GM23338 (cell line): Measurements from ENCODE around the gene CABP2. TPM values are rescaled to one million over a fixed set of nuclear protein-coding genes. Genes with fewer than 3 reads are reported as not detected.

Source experiments
- ATAC-seq: fragments of 200-7000 bp; cut with Tn5 transposase; 3 replicates; pipeline ENCODE4 v1.9.1; 2020
- DNase-seq: peaks from one replicate; pipeline ENCODE4 v3.0.0-alpha.2; 2015; ENCODE audit warnings: low spot score
- H2AFZ ChIP-seq: fragments of 200-600 bp; sonication (generic); 2 replicates; pipeline ENCODE4 v1.8.0; 2016; ENCODE audit warnings: antibody characterized with exemption, mild to moderate bottlenecking, moderate library complexity
- H3F3A ChIP-seq: fragments of 200-600 bp; sonication (generic); replicated peaks from 2 replicates; pipeline ENCODE4 v1.8.0; 2017; ENCODE audit warnings: antibody characterized with exemption, mixed run types, low read depth
- H3K27ac ChIP-seq: fragments of 200-600 bp; sonication (generic); 2 replicates; pipeline ENCODE4 v1.6.1; 2016; ENCODE audit warnings: low read depth
- H3K27me3 ChIP-seq: fragments of 200-600 bp; sonication (generic); 2 replicates; pipeline ENCODE4 v1.8.0; 2016; ENCODE audit warnings: mild to moderate bottlenecking, mixed run types, moderate library complexity; ENCODE audit not compliant: insufficient read depth
- H3K36me3 ChIP-seq: fragments of 200-600 bp; sonication (generic); 2 replicates; pipeline ENCODE4 v1.8.0; 2016; ENCODE audit warnings: mild to moderate bottlenecking; ENCODE audit not compliant: insufficient read depth
- H3K4me1 ChIP-seq: fragments of 200-600 bp; sonication (generic); 2 replicates; pipeline ENCODE4 v1.8.0; 2016; ENCODE audit warnings: mild to moderate bottlenecking, moderate library complexity; ENCODE audit not compliant: insufficient read depth
- H3K4me2 ChIP-seq: fragments of 200-600 bp; sonication (generic); 2 replicates; pipeline ENCODE4 v1.7.1; 2017; ENCODE audit warnings: mixed run types
- H3K4me3 ChIP-seq: fragments of 200-600 bp; sonication (generic); 2 replicates; pipeline ENCODE4 v1.6.1; 2016; ENCODE audit warnings: mixed run types
- H3K79me2 ChIP-seq: fragments of 200-600 bp; sonication (generic); replicated peaks from 2 replicates; pipeline ENCODE4 v1.8.0; 2017; ENCODE audit warnings: mild to moderate bottlenecking; ENCODE audit not compliant: insufficient read depth
- H3K9me2 ChIP-seq: fragments of 200-600 bp; sonication (generic); 2 replicates; pipeline ENCODE4 v1.8.0; 2017; ENCODE audit not compliant: insufficient read depth
- H4K20me1 ChIP-seq: fragments of 200-600 bp; sonication (generic); replicated peaks from 2 replicates; pipeline ENCODE4 v1.8.0; 2017; ENCODE audit warnings: mild to moderate bottlenecking; ENCODE audit not compliant: insufficient read depth
- H3K27ac Mint-ChIP-seq: 2 replicates; pipeline ENCODE4 v1.8.0; 2020; ENCODE audit warnings: inconsistent platforms, mild to moderate bottlenecking, moderate library complexity, mixed read lengths
- H3K27me3 Mint-ChIP-seq: 3 replicates; pipeline ENCODE4 v1.8.0; 2022; ENCODE audit warnings: low read depth, mild to moderate bottlenecking, moderate library complexity, mixed read lengths, inconsistent platforms; ENCODE audit not compliant: insufficient read depth, poor library complexity
- H3K36me3 Mint-ChIP-seq: 3 replicates; pipeline ENCODE4 v1.8.0; 2021; ENCODE audit warnings: low read depth, mild to moderate bottlenecking, inconsistent platforms, moderate library complexity, mixed read lengths
- H3K4me1 Mint-ChIP-seq: 3 replicates; pipeline ENCODE4 v1.8.0; 2020; ENCODE audit warnings: mild to moderate bottlenecking, inconsistent platforms, mixed read lengths
- H3K4me3 Mint-ChIP-seq: 3 replicates; pipeline ENCODE4 v1.8.0; 2021; ENCODE audit warnings: moderate library complexity, mild to moderate bottlenecking, inconsistent platforms, mixed read lengths
- H3K9me3 Mint-ChIP-seq: 3 replicates; pipeline ENCODE4 v1.8.0; 2020; ENCODE audit warnings: moderate library complexity, mild to moderate bottlenecking, inconsistent platforms, mixed read lengths
- CREB1 ChIP-seq: fragments of 250-450 bp; sonication (Bioruptor Pico); IDR thresholded peaks from 2 replicates; pipeline ENCODE4 v1.5.0; 2020; ENCODE audit warnings: low read depth, mild to moderate bottlenecking, moderate library complexity
- EZH2 ChIP-seq: fragments of 200-600 bp; sonication (generic); IDR thresholded peaks from one replicate; pipeline ENCODE4 v1.8.0; 2017; ENCODE audit warnings: antibody characterized with exemption, mild to moderate bottlenecking, low read depth; ENCODE audit not compliant: unreplicated experiment
- EZH2phosphoT487 ChIP-seq: fragments of 200-600 bp; sonication (generic); IDR thresholded peaks from one replicate; pipeline ENCODE4 v1.8.1; 2018; ENCODE audit warnings: antibody characterized with exemption; ENCODE audit not compliant: unreplicated experiment
- JUNB ChIP-seq: IDR thresholded peaks from one replicate; pipeline ENCODE4 v1.6.1; 2016; ENCODE audit warnings: antibody characterized with exemption; ENCODE audit not compliant: unreplicated experiment
- NANOG ChIP-seq: IDR thresholded peaks from 2 replicates; pipeline ENCODE4 v1.6.1; 2016; ENCODE audit warnings: antibody characterized with exemption, borderline replicate concordance
- POLR2AphosphoS5 ChIP-seq: IDR thresholded peaks from 2 replicates; pipeline ENCODE4 v1.6.1; 2016; ENCODE audit warnings: antibody characterized with exemption, low read depth
- STAT1 ChIP-seq: IDR thresholded peaks from one replicate; pipeline ENCODE4 v1.6.1; 2016; ENCODE audit warnings: antibody characterized with exemption; ENCODE audit not compliant: unreplicated experiment
- ZNF114 ChIP-seq: fragments of 250-450 bp; sonication (Bioruptor Pico); IDR thresholded peaks from 2 replicates; pipeline ENCODE4 v1.5.0; 2020; ENCODE audit warnings: mild to moderate bottlenecking, moderate library complexity
- ZNF331 ChIP-seq: fragments of 250-450 bp; sonication (Bioruptor Pico); IDR thresholded peaks from 2 replicates; pipeline ENCODE4 v1.5.0; 2020; ENCODE audit warnings: low read depth, mild to moderate bottlenecking, moderate library complexity
- polyA plus RNA-seq: library from polyadenylated mRNA; unstranded; fragments of >200 nt; fragmentation: Nextera tagmentation; extraction: Ambion mirVana; gene quantifications from 2 replicates; pipeline ENCODE4 v1.2.1, GENCODE V29; 2016
- total RNA-seq: library from RNA; depleted of rRNA; stranded (reverse); fragments of >200 nt; shearing (Covaris generic); gene quantifications from 2 replicates; pipeline ENCODE4 v1.2.3, GENCODE V29; 2014
- TF ChIP-seq, protein P1 (sequence below): fragments of 250-450 bp; sonication (Bioruptor Pico); IDR thresholded peaks from 2 replicates; pipeline ENCODE4 v1.5.0; 2020; ENCODE audit warnings: mild to moderate bottlenecking, moderate library complexity
- TF ChIP-seq, protein P2 (sequence below): IDR thresholded peaks from one replicate; pipeline ENCODE4 v1.6.1; 2018; ENCODE audit warnings: antibody characterized with exemption; ENCODE audit not compliant: unreplicated experiment

The CABP2 gene
- total and polyA plus RNA-seq, 2 experiments from 2014 or later: not detected

DNA sequence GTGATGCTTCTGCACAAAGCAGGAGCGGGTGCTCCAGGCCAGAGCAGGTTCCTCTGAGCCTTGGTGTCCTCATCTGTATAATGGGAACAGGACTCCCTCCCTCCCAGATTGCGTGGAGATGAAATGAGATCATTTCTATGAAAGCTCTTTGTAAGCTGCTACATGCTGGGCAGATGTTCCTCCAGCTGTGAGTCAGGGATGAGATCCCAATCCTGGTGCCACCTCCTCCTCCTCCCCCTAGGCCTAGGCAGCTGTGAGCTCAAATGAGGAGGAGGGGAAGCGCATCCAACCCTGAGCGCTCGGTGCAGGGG lies 7.0 kb upstream of the CABP2 start:
- peaks cover 5% of the 10 kb centered on the region for H3K36me3 Mint-ChIP-seq
- no peak overlapping the region for H2AFZ ChIP-seq
- TF ChIP-seq EZH2phosphoT487 (no peak), POLR2AphosphoS5 (no peak)
- TF ChIP-seq, protein P1, sequence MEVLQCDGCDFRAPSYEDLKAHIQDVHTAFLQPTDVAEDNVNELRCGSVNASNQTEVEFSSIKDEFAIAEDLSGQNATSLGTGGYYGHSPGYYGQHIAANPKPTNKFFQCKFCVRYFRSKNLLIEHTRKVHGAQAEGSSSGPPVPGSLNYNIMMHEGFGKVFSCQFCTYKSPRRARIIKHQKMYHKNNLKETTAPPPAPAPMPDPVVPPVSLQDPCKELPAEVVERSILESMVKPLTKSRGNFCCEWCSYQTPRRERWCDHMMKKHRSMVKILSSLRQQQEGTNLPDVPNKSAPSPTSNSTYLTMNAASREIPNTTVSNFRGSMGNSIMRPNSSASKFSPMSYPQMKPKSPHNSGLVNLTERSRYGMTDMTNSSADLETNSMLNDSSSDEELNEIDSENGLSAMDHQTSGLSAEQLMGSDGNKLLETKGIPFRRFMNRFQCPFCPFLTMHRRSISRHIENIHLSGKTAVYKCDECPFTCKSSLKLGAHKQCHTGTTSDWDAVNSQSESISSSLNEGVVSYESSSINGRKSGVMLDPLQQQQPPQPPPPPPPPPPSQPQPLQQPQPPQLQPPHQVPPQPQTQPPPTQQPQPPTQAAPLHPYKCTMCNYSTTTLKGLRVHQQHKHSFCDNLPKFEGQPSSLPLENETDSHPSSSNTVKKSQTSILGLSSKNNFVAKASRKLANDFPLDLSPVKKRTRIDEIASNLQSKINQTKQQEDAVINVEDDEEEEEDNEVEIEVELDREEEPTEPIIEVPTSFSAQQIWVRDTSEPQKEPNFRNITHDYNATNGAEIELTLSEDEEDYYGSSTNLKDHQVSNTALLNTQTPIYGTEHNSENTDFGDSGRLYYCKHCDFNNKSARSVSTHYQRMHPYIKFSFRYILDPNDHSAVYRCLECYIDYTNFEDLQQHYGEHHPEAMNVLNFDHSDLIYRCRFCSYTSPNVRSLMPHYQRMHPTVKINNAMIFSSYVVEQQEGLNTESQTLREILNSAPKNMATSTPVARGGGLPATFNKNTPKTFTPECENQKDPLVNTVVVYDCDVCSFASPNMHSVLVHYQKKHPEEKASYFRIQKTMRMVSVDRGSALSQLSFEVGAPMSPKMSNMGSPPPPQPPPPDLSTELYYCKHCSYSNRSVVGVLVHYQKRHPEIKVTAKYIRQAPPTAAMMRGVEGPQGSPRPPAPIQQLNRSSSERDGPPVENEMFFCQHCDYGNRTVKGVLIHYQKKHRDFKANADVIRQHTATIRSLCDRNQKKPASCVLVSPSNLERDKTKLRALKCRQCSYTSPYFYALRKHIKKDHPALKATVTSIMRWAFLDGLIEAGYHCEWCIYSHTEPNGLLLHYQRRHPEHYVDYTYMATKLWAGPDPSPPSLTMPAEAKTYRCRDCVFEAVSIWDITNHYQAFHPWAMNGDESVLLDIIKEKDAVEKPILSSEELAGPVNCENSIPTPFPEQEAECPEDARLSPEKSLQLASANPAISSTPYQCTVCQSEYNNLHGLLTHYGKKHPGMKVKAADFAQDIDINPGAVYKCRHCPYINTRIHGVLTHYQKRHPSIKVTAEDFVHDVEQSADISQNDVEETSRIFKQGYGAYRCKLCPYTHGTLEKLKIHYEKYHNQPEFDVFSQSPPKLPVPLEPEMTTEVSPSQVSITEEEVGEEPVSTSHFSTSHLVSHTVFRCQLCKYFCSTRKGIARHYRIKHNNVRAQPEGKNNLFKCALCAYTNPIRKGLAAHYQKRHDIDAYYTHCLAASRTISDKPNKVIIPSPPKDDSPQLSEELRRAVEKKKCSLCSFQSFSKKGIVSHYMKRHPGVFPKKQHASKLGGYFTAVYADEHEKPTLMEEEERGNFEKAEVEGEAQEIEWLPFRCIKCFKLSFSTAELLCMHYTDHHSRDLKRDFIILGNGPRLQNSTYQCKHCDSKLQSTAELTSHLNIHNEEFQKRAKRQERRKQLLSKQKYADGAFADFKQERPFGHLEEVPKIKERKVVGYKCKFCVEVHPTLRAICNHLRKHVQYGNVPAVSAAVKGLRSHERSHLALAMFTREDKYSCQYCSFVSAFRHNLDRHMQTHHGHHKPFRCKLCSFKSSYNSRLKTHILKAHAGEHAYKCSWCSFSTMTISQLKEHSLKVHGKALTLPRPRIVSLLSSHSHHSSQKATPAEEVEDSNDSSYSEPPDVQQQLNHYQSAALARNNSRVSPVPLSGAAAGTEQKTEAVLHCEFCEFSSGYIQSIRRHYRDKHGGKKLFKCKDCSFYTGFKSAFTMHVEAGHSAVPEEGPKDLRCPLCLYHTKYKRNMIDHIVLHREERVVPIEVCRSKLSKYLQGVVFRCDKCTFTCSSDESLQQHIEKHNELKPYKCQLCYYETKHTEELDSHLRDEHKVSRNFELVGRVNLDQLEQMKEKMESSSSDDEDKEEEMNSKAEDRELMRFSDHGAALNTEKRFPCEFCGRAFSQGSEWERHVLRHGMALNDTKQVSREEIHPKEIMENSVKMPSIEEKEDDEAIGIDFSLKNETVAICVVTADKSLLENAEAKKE (CRISPR knock-in tag): no peak
- no peak overlapping the region for H3K4me3 ChIP-seq
- H3K36me3 ChIP-seq: peaks cover 11% of the 10 kb centered on the region; the same call in 1 of the 2 replicates
- no peak for DNase-seq
- H3F3A ChIP-seq: no peaks in the 10 kb centered on the region
- no peaks in the 10 kb centered on the region for H4K20me1 ChIP-seq
- H3K4me1 Mint-ChIP-seq: no peaks in the 10 kb centered on the region; the same call in 2 of the 3 replicates
- H3K27ac ChIP-seq: no peak overlapping the region
- no peak overlapping the region for H3K4me3 Mint-ChIP-seq
- 0 out of 2 replicates have a peak, but pooled peaks cover 5% of the 10 kb centered on the region for H3K9me2 ChIP-seq
- ATAC-seq: no peak
- peaks cover 10% of the 10 kb centered on the region for H3K27me3 Mint-ChIP-seq
- H3K79me2 ChIP-seq: no peaks in the 10 kb centered on the region
- H3K4me1 ChIP-seq: no peaks in the 10 kb centered on the region
- H3K9me3 Mint-ChIP-seq: peaks cover 32% of the 10 kb centered on the region
- H3K4me2 ChIP-seq: no peak overlapping the region
- no peak overlapping the region for H3K27ac Mint-ChIP-seq
- H3K27me3 ChIP-seq: no peaks in the 10 kb centered on the region

DNA sequence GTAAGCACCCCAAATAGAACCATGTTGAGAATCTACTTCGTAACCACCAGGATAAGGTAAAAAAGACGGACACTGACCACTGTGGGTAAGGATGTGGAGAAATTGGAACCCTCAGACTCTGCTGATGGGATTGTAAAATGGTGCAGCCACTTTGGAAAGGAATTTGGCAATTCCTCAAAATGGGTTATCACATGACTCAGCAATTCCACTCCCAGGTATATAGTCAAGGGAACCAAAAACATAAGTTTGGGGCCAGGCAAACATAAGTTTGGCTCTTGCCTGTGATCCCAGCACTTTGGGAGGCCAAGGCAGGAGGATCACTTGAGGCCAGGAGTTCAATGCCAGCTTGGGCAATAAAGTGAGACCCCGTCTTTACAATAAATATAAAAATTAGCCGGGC lies 5.1 kb upstream of the CABP2 start:
- Histone ChIP-seq H3K4me3 (no peak overlapping the region), H3K36me3 (no peaks in the 10 kb centered on the region)
- no peaks in the 10 kb centered on the region; the same call in 1 of the 3 replicates for H3K36me3 Mint-ChIP-seq

More for the DNA sequence above, 5.1 kb upstream of the CABP2 start:
- Mint-ChIP-seq H3K4me1 (no peaks in the 10 kb centered on the region; the same call in 2 of the 3 replicates), H3K4me3 (no peak overlapping the region), H3K27ac (no peak overlapping the region), H3K27me3 (peaks cover 11% of the 10 kb centered on the region), H3K9me3 (peaks cover 17% of the 10 kb centered on the region)
- TF ChIP-seq CREB1 (no peak), ZNF114 (CRISPR knock-in tag) (no peak), ZNF331 (CRISPR knock-in tag) (no peak), JUNB (no peak), NANOG (no peak), STAT1 (no peak), EZH2 (no peak), POLR2AphosphoS5 (no peak)
- TF ChIP-seq, protein P2, sequence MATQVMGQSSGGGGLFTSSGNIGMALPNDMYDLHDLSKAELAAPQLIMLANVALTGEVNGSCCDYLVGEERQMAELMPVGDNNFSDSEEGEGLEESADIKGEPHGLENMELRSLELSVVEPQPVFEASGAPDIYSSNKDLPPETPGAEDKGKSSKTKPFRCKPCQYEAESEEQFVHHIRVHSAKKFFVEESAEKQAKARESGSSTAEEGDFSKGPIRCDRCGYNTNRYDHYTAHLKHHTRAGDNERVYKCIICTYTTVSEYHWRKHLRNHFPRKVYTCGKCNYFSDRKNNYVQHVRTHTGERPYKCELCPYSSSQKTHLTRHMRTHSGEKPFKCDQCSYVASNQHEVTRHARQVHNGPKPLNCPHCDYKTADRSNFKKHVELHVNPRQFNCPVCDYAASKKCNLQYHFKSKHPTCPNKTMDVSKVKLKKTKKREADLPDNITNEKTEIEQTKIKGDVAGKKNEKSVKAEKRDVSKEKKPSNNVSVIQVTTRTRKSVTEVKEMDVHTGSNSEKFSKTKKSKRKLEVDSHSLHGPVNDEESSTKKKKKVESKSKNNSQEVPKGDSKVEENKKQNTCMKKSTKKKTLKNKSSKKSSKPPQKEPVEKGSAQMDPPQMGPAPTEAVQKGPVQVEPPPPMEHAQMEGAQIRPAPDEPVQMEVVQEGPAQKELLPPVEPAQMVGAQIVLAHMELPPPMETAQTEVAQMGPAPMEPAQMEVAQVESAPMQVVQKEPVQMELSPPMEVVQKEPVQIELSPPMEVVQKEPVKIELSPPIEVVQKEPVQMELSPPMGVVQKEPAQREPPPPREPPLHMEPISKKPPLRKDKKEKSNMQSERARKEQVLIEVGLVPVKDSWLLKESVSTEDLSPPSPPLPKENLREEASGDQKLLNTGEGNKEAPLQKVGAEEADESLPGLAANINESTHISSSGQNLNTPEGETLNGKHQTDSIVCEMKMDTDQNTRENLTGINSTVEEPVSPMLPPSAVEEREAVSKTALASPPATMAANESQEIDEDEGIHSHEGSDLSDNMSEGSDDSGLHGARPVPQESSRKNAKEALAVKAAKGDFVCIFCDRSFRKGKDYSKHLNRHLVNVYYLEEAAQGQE: no peak
- Histone ChIP-seq H3K4me1 (no peaks in the 10 kb centered on the region), H3F3A (no peaks in the 10 kb centered on the region), H3K27me3 (no peaks in the 10 kb centered on the region), H3K9me2 (0 out of 2 replicates have a peak, but pooled peaks cover 5% of the 10 kb centered on the region), H4K20me1 (no peaks in the 10 kb centered on the region), H3K79me2 (no peaks in the 10 kb centered on the region), H3K27ac (no peak overlapping the region), H2AFZ (no peak overlapping the region), H3K4me2 (no peak overlapping the region)
- no peak for ATAC-seq
- no peak for DNase-seq
